Lower leg skin (tissue), 3 donors: Measurements from ENCODE around the gene ETFDH.

ENCODE experiments used
- CTCF ChIP-seq, 3 donors: fragments of 450-650 bp; IDR thresholded peaks; one replicate each; pipeline ENCODE4 v1.5.1; 2016; ENCODE audit warnings: antibody characterized with exemption in 3 of 3, mild to moderate bottlenecking in 3 of 3, moderate library complexity in 2 of 3
- POLR2A ChIP-seq, 2 donors: fragments of 450-650 bp; IDR thresholded peaks; one replicate each; pipeline ENCODE4 v1.6.1; 2016 to 2017; ENCODE audit warnings: antibody characterized with exemption in 2 of 2, mild to moderate bottlenecking in 1 of 2, moderate library complexity in 1 of 2

GRCh38 chr4:158664806-158665205 is 7.3 kb upstream of the ETFDH start:
- no peak for TF ChIP-seq CTCF (IDR thresholded peaks at IDR 0.05)
- no peak for TF ChIP-seq POLR2A (IDR thresholded peaks at IDR 0.05)
